Mucosa of descending colon (tissue), 3 donors: Measurements from ENCODE around the gene ATP4A. TPM values are rescaled to one million over a fixed set of nuclear protein-coding genes. Genes with fewer than 3 reads are reported as not detected.

Experiments
- ATAC-seq: fragments of 200-7000 bp; cut with Tn5 transposase; one replicate; pipeline ENCODE4 v1.9.1; 2020; ENCODE audit warnings: mild to moderate bottlenecking, moderate library complexity
- DNase-seq, 3 donors: peaks; one replicate each; pipeline ENCODE4 v3.0.0-alpha.2; 2020
- H3K36me3 ChIP-seq: fragments of 200-600 bp; one replicate; pipeline ENCODE4 v1.8.0; 2021; ENCODE audit warnings: low read depth, mild to moderate bottlenecking
- H3K4me1 ChIP-seq: fragments of 200-600 bp; one replicate; pipeline ENCODE4 v1.8.0; 2021; ENCODE audit warnings: low read depth, mild to moderate bottlenecking
- H3K4me3 ChIP-seq: fragments of 200-600 bp; one replicate; pipeline ENCODE4 v1.8.0; 2021; ENCODE audit warnings: mild to moderate bottlenecking
- H3K9me3 ChIP-seq: fragments of 200-600 bp; one replicate; pipeline ENCODE4 v1.8.0; 2021; ENCODE audit warnings: mild to moderate bottlenecking
- CTCF ChIP-seq: fragments of 200-600 bp; IDR thresholded peaks from one replicate; pipeline ENCODE4 v1.8.0; 2022; ENCODE audit warnings: antibody characterized with exemption, mild to moderate bottlenecking
- intact Hi-C, 2 donors: fragments of 100-400 bp; cut with DNase I in 1 of 2; cut with micrococcal nuclease in 1 of 2; formaldehyde crosslinking; loops; one replicate each; pipeline versions ENCODE4 v1.11.0 to v1.11.1; 2022; cut with DNase I, micrococcal nuclease
- total RNA-seq, 3 donors: library from RNA; stranded (reverse); fragmentation: NEBNext Ultra II Directional in 2 of 3; extraction: Animal tissue kit (Norgen Biotek cat#: 25700) in 2 of 3; gene quantifications; one replicate each; pipeline versions ENCODE4 v1.2.1 to v1.2.4, GENCODE V29; 2021 to 2023
- donor health status: DM: no; HTN: no; CAD: no; lungs with moderate emphysema.
- donor health status: DM: no; HTN: no; CAD: no.
- donor health status: DM: no; HTN: yes; CAD: no.

Gene ATP4A
- total RNA-seq, 3 donors from 2014 or later, result not detected

- intact Hi-C loops, result no loop called here
- Histone ChIP-seq H3K4me3 (no peak overlapping the region), H3K9me3 (no peaks in the 10 kb centered on the region), H3K4me1 (peaks cover 9% of the 10 kb centered on the region), H3K36me3 (no peaks in the 10 kb centered on the region)
- ATAC-seq, result peak; percentile 89
- peak; percentile 73 to 85 (median 84) for DNase-seq
- peak; percentile 88 for TF ChIP-seq CTCF
These were observed 53.4 kb downstream of the ATP4A start for GRCh38 chr19:35509861-35510625.

- peak; percentile 78 for ATAC-seq
These were observed 54.3 kb downstream of the ATP4A start for GRCh38 chr19:35509018-35509652.

GRCh38 chr19:35508129-35508528 is 55.3 kb downstream of the ATP4A start:
- no peak for TF ChIP-seq CTCF

More at GRCh38 chr19:35509018-35509652, 54.3 kb downstream of the ATP4A start:
- peak in 2 of 3 donors; percentile 53 to 60 for DNase-seq
- H3K4me1 ChIP-seq, result peaks cover 9% of the 10 kb centered on the region
- intact Hi-C loops, result no loop called here
- H3K36me3 ChIP-seq, result no peaks in the 10 kb centered on the region
- H3K9me3 ChIP-seq, result no peaks in the 10 kb centered on the region
- no peak overlapping the region for H3K4me3 ChIP-seq
- no peak for TF ChIP-seq CTCF

GRCh38 chr19:35507561-35507960 is 55.9 kb downstream of the ATP4A start:
- intact Hi-C loops, result no loop called here
- TF ChIP-seq CTCF, result no peak
- Histone ChIP-seq H3K9me3 (no peaks in the 10 kb centered on the region), H3K36me3 (no peaks in the 10 kb centered on the region), H3K4me1 (peaks cover 9% of the 10 kb centered on the region), H3K4me3 (no peak overlapping the region)
- DNase-seq (no peak), ATAC-seq (no peak)

More at GRCh38 chr19:35508129-35508528, 55.3 kb downstream of the ATP4A start:
- Histone ChIP-seq H3K4me3 (no peak overlapping the region), H3K36me3 (no peaks in the 10 kb centered on the region), H3K9me3 (no peaks in the 10 kb centered on the region), H3K4me1 (peaks cover 9% of the 10 kb centered on the region)
- ATAC-seq (no peak), DNase-seq (no peak)
- intact Hi-C loops, result no loop called here

GRCh38 chr19:35506011-35506410 is 57.4 kb downstream of the ATP4A start:
- no peak overlapping the region for H3K4me3 ChIP-seq
- no peak for DNase-seq
- TF ChIP-seq CTCF, result no peak
- peaks cover 9% of the 10 kb centered on the region for H3K4me1 ChIP-seq
- ATAC-seq, result no peak
- H3K9me3 ChIP-seq, result no peaks in the 10 kb centered on the region
- intact Hi-C loops, result no loop called here
- H3K36me3 ChIP-seq, result no peaks in the 10 kb centered on the region
